ENCODE results near the gene NOS3. TPM values are rescaled to one million over a fixed set of nuclear protein-coding genes. Genes with fewer than 3 reads are reported as not detected.

The NOS3 gene
- total RNA-seq, 1 donor from 2014 or later: 1.8 TPM

DNA sequence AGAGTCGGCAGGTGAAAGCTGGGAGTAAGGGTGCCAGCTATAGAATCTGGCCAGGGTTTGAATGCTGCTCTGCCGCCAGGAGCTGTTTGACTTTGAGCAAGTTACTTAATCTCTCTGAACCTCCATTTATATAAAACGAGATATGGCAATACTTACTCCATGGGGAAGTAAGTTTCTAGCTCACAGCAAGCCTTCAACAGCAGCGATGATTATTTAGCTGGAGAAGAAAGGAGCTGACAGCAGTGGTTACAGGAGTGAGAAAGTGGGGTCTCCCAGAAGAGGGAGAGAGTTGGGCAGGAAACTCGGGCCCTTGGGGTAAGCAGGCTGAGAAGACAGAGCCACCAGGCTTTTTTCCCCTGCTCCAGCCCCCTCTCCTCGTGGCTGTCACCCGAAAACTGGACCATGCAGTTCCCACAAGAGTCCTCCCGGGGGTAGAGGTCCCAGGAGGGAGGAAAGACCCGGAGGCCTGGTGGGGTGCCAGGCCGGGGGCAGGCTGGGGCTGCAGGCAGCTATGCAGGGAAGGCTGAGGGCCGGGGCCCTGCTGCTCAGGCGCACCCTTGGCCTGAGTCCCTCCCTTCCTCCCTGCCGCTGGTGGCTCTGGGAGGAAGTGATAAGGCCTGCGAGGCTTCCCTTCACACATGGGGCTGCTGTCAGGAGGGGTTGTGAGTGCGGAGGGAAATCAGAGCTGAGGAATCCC lies 3.5 kb downstream of the NOS3 start:
- no peaks in the 10 kb centered on the region for H3K4me1 ChIP-seq (ENCODE audit: insufficient read depth, low read length)
- H3K4me2 ChIP-seq (ENCODE audit: low read length): no peak overlapping the region
- H3K4me3 Mint-ChIP-seq (ENCODE audit: unreplicated experiment): peak overlapping the region; percentile 54
- H4K20me1 ChIP-seq (ENCODE audit: insufficient read depth, low read length): no peaks in the 10 kb centered on the region
- TF ChIP-seq, protein P1, sequence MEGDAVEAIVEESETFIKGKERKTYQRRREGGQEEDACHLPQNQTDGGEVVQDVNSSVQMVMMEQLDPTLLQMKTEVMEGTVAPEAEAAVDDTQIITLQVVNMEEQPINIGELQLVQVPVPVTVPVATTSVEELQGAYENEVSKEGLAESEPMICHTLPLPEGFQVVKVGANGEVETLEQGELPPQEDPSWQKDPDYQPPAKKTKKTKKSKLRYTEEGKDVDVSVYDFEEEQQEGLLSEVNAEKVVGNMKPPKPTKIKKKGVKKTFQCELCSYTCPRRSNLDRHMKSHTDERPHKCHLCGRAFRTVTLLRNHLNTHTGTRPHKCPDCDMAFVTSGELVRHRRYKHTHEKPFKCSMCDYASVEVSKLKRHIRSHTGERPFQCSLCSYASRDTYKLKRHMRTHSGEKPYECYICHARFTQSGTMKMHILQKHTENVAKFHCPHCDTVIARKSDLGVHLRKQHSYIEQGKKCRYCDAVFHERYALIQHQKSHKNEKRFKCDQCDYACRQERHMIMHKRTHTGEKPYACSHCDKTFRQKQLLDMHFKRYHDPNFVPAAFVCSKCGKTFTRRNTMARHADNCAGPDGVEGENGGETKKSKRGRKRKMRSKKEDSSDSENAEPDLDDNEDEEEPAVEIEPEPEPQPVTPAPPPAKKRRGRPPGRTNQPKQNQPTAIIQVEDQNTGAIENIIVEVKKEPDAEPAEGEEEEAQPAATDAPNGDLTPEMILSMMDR (IDR thresholded peaks at IDR 0.05; ENCODE audit: insufficient read depth, low read depth, low read length): no peak
- no peak for TF ChIP-seq EZH2 (IDR thresholded peaks at IDR 0.05; ENCODE audit: insufficient read depth, low read length)
- H3K27ac Mint-ChIP-seq (ENCODE audit: unreplicated experiment): no peak overlapping the region
- H3K9ac ChIP-seq (ENCODE audit: low read length): no peak overlapping the region
- no peak overlapping the region for H3K27ac ChIP-seq (ENCODE audit: low read depth, low read length)
- H3K36me3 ChIP-seq (ENCODE audit: insufficient read depth, low read length): no peaks in the 10 kb centered on the region
- no peaks in the 10 kb centered on the region for H3K79me2 ChIP-seq (ENCODE audit: insufficient read depth, low read length)
- peaks cover 26% of the 10 kb centered on the region for H3K9me3 Mint-ChIP-seq (ENCODE audit: unreplicated experiment)
- peaks cover 9% of the 10 kb centered on the region for H3K36me3 Mint-ChIP-seq (ENCODE audit: low read depth, unreplicated experiment)
- H3K27me3 Mint-ChIP-seq (ENCODE audit: low read depth, unreplicated experiment): peaks cover 7% of the 10 kb centered on the region
- no peak overlapping the region for H3K4me3 ChIP-seq (ENCODE audit: insufficient read depth, low read depth, low read length)
- no peak for FAIRE-seq
- H3K4me1 Mint-ChIP-seq (ENCODE audit: low read depth, unreplicated experiment): no peaks in the 10 kb centered on the region
- H2AFZ ChIP-seq (ENCODE audit: low read depth, low read length): no peak overlapping the region
- DNase-seq (ENCODE audit: low read depth): no peak
- no peaks in the 10 kb centered on the region for H3K27me3 ChIP-seq (ENCODE audit: insufficient read depth, low read length)
- peaks cover 10% of the 10 kb centered on the region for H3K9me3 ChIP-seq (ENCODE audit: insufficient read depth, low read depth, low read length)

- Histone ChIP-seq H2AFZ (ENCODE audit: low read depth, low read length) (no peak overlapping the region), H4K20me1 (ENCODE audit: insufficient read depth, low read length) (no peaks in the 10 kb centered on the region), H3K4me2 (ENCODE audit: low read length) (no peak overlapping the region), H3K36me3 (ENCODE audit: insufficient read depth, low read length) (no peaks in the 10 kb centered on the region), H3K9me3 (ENCODE audit: insufficient read depth, low read depth, low read length) (peaks cover 6% of the 10 kb centered on the region), H3K4me3 (ENCODE audit: insufficient read depth, low read depth, low read length) (no peak overlapping the region), H3K4me1 (ENCODE audit: insufficient read depth, low read length) (no peaks in the 10 kb centered on the region), H3K79me2 (ENCODE audit: insufficient read depth, low read length) (no peaks in the 10 kb centered on the region), H3K27ac (ENCODE audit: low read depth, low read length) (no peak overlapping the region), H3K9ac (ENCODE audit: low read length) (no peak overlapping the region), H3K27me3 (ENCODE audit: insufficient read depth, low read length) (no peaks in the 10 kb centered on the region)
- DNase-seq (ENCODE audit: low read depth) (no peak), FAIRE-seq (no peak)
- peaks cover 19% of the 10 kb centered on the region for H3K9me3 Mint-ChIP-seq (ENCODE audit: unreplicated experiment)
- TF ChIP-seq, protein P1 (IDR thresholded peaks at IDR 0.05; ENCODE audit: insufficient read depth, low read depth, low read length): no peak
- H3K36me3 Mint-ChIP-seq (ENCODE audit: low read depth, unreplicated experiment): peaks cover 4% of the 10 kb centered on the region
- H3K4me1 Mint-ChIP-seq (ENCODE audit: low read depth, unreplicated experiment): no peaks in the 10 kb centered on the region
- peaks cover 7% of the 10 kb centered on the region for H3K27me3 Mint-ChIP-seq (ENCODE audit: low read depth, unreplicated experiment)
- H3K4me3 Mint-ChIP-seq (ENCODE audit: unreplicated experiment): no peak overlapping the region
- no peak overlapping the region for H3K27ac Mint-ChIP-seq (ENCODE audit: unreplicated experiment)
Measured at GRCh38 chr7:150994838-150995510, 4.2 kb downstream of the NOS3 start.

Data from astrocyte (in vitro differentiated cells and primary cell).